Left ventricle myocardium inferior (tissue), 1 donor: Measurements from ENCODE around the gene CD58. TPM values are rescaled to one million over a fixed set of nuclear protein-coding genes. Genes with fewer than 3 reads are reported as not detected.
"Not testable (repeated sequence)": the region's sequence is repeated elsewhere in the genome, so short reads cannot be mapped to it uniquely, and the experiment has no call there.

ENCODE experiments used
- DNase-seq: peaks from one replicate; pipeline ENCODE4 v3.0.0-alpha.2; 2020
- H3K27ac ChIP-seq: fragments of 200-600 bp; replicated peaks from 2 replicates; pipeline ENCODE4 v1.8.0; 2021
- H3K27me3 ChIP-seq: fragments of 200-600 bp; 2 replicates; pipeline ENCODE4 v1.8.0; 2021; ENCODE audit warnings: low read depth
- H3K36me3 ChIP-seq: fragments of 200-600 bp; 2 replicates; pipeline ENCODE4 v1.8.0; 2021
- H3K4me1 ChIP-seq: fragments of 200-600 bp; 2 replicates; pipeline ENCODE4 v1.8.0; 2021
- H3K4me3 ChIP-seq: fragments of 200-600 bp; 2 replicates; pipeline ENCODE4 v1.8.0; 2021; ENCODE audit warnings: mild to moderate bottlenecking, moderate library complexity
- H3K9me3 ChIP-seq: fragments of 200-600 bp; replicated peaks from 2 replicates; pipeline ENCODE4 v1.8.0; 2021
- intact Hi-C: fragments of 100-400 bp; cut with micrococcal nuclease; formaldehyde crosslinking; loops from one replicate; pipeline ENCODE4 v1.11.0; 2022
- total RNA-seq: library from RNA; stranded (reverse); fragmentation: NEBNext Ultra II Directional; extraction: Animal tissue kit (Norgen Biotek cat#: 25700); gene quantifications from one replicate; pipeline ENCODE4 v1.2.1, GENCODE V29; 2021
- TF ChIP-seq, protein P1 (sequence below): fragments of 200-600 bp; IDR thresholded peaks from 2 replicates; pipeline ENCODE4 v1.8.0; 2021; ENCODE audit warnings: antibody characterized with exemption, mild to moderate bottlenecking, borderline replicate concordance
- donor health status: DM: no; HTN: yes; CAD: no; lungs with severe emphysema.

CD58 gene
- total RNA-seq, 1 donor from 2014 or later: 32.2 TPM

DNA sequence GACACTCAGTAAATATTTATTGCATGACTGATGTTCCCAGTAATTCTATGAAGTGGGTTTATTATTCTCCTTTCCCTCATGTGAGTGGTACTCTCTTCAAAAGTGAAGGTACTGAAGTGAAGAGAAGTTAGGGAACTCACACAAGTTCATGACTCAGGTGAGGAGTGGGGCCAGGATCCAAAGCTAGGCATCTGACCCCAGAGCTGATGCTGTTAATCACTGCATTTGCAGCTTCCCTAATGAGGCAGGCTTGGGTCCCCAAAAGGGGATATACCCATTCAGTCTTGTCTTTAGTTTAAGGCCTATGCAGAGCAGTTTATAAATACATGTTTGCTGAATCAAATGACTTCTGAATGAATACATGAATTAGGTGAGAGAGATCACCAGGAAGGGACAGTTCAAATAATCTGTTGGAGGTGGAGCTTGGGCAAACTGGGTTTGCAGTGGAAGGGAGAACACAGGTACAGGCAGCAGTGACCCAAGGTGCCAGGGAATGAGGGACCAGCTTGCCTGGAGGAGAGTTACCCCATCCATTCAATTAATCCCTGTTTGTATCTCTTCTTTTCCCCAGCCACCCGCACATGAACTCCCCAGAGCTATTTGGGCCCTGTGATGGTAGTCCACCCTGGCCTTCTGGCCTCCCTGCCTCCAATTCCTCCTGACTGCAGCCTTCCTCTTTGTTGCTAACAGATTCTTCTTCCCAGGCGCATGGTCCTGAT is 2.0 kb downstream of the CD58 start:
- Histone ChIP-seq H3K4me3 (peak overlapping the region; percentile 88), H3K9me3 (peaks cover 2% of the 10 kb centered on the region), H3K36me3 (peaks cover 3% of the 10 kb centered on the region), H3K27me3 (no peaks in the 10 kb centered on the region), H3K27ac (peak overlapping the region; percentile 42), H3K4me1 (peaks cover 82% of the 10 kb centered on the region)
- no peak for DNase-seq
- intact Hi-C loops: no loop called here
- TF ChIP-seq, protein P1, sequence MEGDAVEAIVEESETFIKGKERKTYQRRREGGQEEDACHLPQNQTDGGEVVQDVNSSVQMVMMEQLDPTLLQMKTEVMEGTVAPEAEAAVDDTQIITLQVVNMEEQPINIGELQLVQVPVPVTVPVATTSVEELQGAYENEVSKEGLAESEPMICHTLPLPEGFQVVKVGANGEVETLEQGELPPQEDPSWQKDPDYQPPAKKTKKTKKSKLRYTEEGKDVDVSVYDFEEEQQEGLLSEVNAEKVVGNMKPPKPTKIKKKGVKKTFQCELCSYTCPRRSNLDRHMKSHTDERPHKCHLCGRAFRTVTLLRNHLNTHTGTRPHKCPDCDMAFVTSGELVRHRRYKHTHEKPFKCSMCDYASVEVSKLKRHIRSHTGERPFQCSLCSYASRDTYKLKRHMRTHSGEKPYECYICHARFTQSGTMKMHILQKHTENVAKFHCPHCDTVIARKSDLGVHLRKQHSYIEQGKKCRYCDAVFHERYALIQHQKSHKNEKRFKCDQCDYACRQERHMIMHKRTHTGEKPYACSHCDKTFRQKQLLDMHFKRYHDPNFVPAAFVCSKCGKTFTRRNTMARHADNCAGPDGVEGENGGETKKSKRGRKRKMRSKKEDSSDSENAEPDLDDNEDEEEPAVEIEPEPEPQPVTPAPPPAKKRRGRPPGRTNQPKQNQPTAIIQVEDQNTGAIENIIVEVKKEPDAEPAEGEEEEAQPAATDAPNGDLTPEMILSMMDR: no peak

DNA sequence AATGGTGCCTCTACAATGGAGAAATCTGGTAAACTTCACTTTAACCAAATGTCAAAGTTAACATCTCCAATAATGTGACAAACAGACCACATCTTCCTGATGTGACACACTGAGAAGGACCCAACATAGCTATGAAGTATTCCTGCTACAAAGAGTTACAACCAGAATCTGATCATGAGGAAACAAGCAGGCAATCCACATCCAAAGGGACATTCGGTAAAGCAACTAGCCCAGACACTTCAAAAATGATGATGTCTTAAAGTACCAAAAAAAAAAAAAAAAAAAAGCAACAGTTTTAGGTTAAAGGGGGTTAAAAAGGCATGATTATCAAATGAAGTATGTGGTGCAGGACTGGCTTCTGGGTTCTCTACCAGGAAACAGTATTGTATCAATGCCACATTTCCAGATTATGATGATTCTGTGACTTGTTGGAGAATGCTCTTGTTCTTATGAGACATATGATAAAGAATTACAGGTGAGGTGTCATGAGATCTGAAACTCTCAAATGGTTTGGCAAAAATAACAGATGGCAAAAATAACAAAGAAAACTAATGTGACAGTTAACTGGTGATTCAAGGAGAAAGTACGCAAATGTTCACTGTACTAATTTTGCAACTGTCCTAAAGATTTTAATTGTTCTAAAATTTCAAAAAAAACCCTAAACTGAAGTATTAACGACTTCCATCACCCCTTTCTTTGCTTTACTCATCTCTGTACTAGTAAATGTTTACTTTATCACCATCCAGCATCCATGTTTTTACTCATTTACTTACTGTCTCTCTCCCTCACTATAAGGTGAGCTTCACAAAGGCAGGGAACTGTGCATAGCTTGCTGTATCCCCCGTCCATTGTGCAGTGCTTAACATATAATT is 2.8 kb downstream of the CD58 start:
- Histone ChIP-seq H3K27ac (no peak overlapping the region), H3K36me3 (peaks cover 11% of the 10 kb centered on the region), H3K4me3 (peak overlapping the region; percentile 88), H3K9me3 (peaks cover 10% of the 10 kb centered on the region), H3K27me3 (no peaks in the 10 kb centered on the region), H3K4me1 (peaks cover 74% of the 10 kb centered on the region)
- intact Hi-C loops: no loop called here
- TF ChIP-seq, protein P1: no peak
- no peak for DNase-seq

DNA sequence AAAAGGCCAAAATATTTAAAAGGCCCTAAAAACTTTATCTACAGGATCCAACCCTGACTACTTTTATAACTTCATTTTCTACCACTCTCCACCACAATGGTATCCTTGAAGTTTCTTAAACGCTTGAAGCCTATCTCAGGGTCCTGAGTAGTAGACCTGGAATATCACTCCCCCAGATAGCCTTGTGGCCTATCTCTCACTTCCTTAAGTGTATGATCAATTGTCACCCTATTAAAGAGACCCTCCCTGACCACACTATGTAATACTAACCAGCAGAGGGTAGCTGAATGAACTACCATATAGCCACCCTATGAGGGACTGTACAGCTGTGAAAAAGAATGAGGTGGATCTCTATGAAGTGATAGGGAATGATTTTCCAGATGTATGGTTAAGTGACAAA is 5.6 kb downstream of the CD58 start:
- no peaks in the 10 kb centered on the region for H3K27me3 ChIP-seq
- H3K27ac ChIP-seq: no peak overlapping the region
- H3K4me3 ChIP-seq: no peak overlapping the region
- DNase-seq: no peak
- peaks cover 17% of the 10 kb centered on the region for H3K9me3 ChIP-seq
- intact Hi-C loops: no loop called here
- H3K36me3 ChIP-seq: peaks cover 16% of the 10 kb centered on the region
- TF ChIP-seq, protein P1: no peak
- peaks cover 58% of the 10 kb centered on the region for H3K4me1 ChIP-seq

DNA sequence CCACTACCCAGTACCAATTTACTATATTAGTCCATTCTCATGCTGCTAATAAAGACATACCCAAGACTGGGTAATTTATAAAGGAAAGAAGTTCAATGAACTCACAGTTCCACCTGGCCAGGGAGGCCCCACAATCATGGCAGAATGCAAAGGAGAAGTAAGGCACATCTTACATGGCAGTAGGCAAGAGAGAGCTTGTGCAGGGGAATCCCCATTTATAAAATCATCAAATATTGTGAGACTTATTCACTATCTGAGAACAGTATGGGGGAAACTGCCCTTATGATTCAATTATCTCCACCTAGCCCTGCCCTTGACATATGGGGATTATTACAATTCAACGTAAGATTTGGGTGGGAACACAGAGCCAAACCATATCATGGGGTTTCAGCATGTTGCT is 6.4 kb downstream of the CD58 start:
- TF ChIP-seq, protein P1: no peak
- H3K4me1 ChIP-seq: peaks cover 55% of the 10 kb centered on the region

DNA sequence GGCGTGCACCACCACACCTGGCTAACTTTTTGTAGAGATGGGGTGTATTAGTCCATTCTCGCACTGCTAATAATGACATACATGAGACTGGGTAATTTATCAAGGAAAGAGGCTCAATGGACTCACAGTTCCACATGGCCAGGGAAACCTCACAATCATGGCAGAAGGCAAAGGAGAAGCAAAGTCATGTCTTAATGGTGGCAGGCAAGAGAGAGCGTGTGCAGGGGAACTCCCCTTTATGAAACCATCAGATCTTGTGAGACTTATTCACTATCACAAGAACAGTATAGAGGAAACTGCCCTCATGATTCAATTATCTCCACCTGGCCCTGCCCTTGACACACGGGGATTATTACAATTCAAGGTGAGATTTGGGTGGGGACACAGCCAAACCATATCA is 8.4 kb downstream of the CD58 start:
- H3K27me3 ChIP-seq, H3K27ac ChIP-seq, DNase-seq, H3K4me3 ChIP-seq, intact Hi-C loops: not testable (repeated sequence)
- Histone ChIP-seq H3K9me3 (peaks cover 17% of the 10 kb centered on the region), H3K4me1 (peaks cover 55% of the 10 kb centered on the region), H3K36me3 (peaks cover 16% of the 10 kb centered on the region)

More for the DNA sequence above, 6.4 kb downstream of the CD58 start:
- no peak for DNase-seq
- peaks cover 16% of the 10 kb centered on the region for H3K36me3 ChIP-seq
- no peak overlapping the region for H3K27ac ChIP-seq
- H3K27me3 ChIP-seq: no peaks in the 10 kb centered on the region
- H3K9me3 ChIP-seq: peaks cover 17% of the 10 kb centered on the region
- intact Hi-C loops: no loop called here
- H3K4me3 ChIP-seq: no peak overlapping the region
